Right atrium auricular region (tissue), 2 donors: ENCODE results near the gene TTLL9. TPM values are rescaled to one million over a fixed set of nuclear protein-coding genes. Genes with fewer than 3 reads are reported as not detected.

Experiments
- DNase-seq: peaks from one replicate; pipeline ENCODE4 v3.0.0-alpha.2; 2019; ENCODE audit warnings: low spot score
- H3K27ac ChIP-seq, 2 donors: fragments of 200-600 bp; sonication (generic); 1 replicate in 1 of 2; 2 replicates in 1 of 2; pipeline ENCODE4 v1.5.1; 2016 to 2019
- H3K27me3 ChIP-seq, 2 donors: fragments of 200-600 bp; sonication (generic); one replicate each; pipeline versions ENCODE4 v1.5.1 to v1.6.0; 2017 to 2019
- H3K36me3 ChIP-seq: fragments of 200-600 bp; sonication (generic); one replicate; pipeline ENCODE4 v1.5.1; 2016
- H3K4me1 ChIP-seq, 2 donors: fragments of 200-600 bp; sonication (generic); one replicate each; pipeline versions ENCODE4 v1.5.1 to v1.6.0; 2017 to 2019
- H3K4me3 ChIP-seq, 2 donors: fragments of 200-600 bp; sonication (generic); 1 replicate in 1 of 2; 2 replicates in 1 of 2; pipeline ENCODE4 v1.5.1; 2017 to 2019; ENCODE audit warnings: mild to moderate bottlenecking in 1 of 2, moderate library complexity in 1 of 2
- H3K9me3 ChIP-seq, 2 donors: fragments of 200-600 bp; sonication (generic); one replicate each; pipeline ENCODE4 v1.5.1; 2019
- CTCF ChIP-seq, 2 donors: fragments of 200-600 bp; sonication (generic); IDR thresholded peaks; one replicate each; pipeline ENCODE4 v1.5.1; 2019; ENCODE audit warnings: antibody characterized with exemption in 2 of 2
- total RNA-seq, 2 donors: library from RNA; depleted of rRNA; stranded (reverse); fragments of >200 nt; gene quantifications; one replicate each; pipeline ENCODE4 v1.1.0, GENCODE V29; 2016

The TTLL9 gene
- total RNA-seq, 2 donors from 2014 or later: not detected

- H3K9me3 ChIP-seq: no peaks in the 10 kb centered on the region
- no peaks in the 10 kb centered on the region for H3K36me3 ChIP-seq
- no peak for DNase-seq
- no peak for TF ChIP-seq CTCF (IDR thresholded peaks at IDR 0.05)
- H3K4me3 ChIP-seq: no peak overlapping the region
- H3K4me1 ChIP-seq: peaks cover 0 to 65% of the 10 kb centered on the region in 2 donors
- peak overlapping the region; percentile 63 to 74 for H3K27ac ChIP-seq
- no peaks in the 10 kb centered on the region for H3K27me3 ChIP-seq
Measured at GRCh38 chr20:31840906-31841816, 29.3 kb upstream of the TTLL9 start.

DNA sequence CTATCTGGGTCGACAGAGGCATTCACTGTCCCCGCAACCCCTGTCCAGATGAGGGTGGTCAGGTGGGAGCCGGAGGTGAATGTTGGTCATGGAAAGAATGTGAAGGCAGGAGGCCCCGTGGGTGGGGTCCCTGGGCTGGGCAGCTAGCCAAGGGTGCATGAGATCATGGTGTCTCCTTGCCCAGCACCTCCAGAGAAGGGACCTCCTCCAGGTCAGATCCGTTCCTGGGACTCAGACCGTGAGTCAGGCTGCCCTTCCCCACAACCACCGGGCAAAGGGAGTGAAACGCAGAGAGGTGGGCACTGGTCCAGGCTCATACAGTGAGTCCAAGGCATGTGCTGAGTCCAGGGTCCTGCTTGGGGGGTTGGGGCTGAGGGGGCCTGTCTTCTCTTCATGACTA, 28.5 kb upstream of the TTLL9 start:
- Histone ChIP-seq H3K9me3 (no peaks in the 10 kb centered on the region), H3K27ac (peak overlapping the region; percentile 63 to 74), H3K27me3 (no peaks in the 10 kb centered on the region), H3K36me3 (no peaks in the 10 kb centered on the region), H3K4me3 (no peak overlapping the region), H3K4me1 (peaks cover 0 to 58% of the 10 kb centered on the region in 2 donors)
- peak; percentile 72 for DNase-seq
- no peak for TF ChIP-seq CTCF (IDR thresholded peaks at IDR 0.05)

GRCh38 chr20:31842471-31843157, 27.8 kb upstream of the TTLL9 start:
- no peaks in the 10 kb centered on the region for H3K36me3 ChIP-seq
- H3K27ac ChIP-seq: peak overlapping the region; percentile 63 to 74
- peaks cover 0 to 51% of the 10 kb centered on the region in 2 donors for H3K4me1 ChIP-seq
- H3K9me3 ChIP-seq: no peaks in the 10 kb centered on the region
- peak overlapping the region in 1 of 2 donors; percentile 52 for H3K4me3 ChIP-seq
- no peak for DNase-seq
- no peak for TF ChIP-seq CTCF (IDR thresholded peaks at IDR 0.05)
- H3K27me3 ChIP-seq: no peaks in the 10 kb centered on the region

DNA sequence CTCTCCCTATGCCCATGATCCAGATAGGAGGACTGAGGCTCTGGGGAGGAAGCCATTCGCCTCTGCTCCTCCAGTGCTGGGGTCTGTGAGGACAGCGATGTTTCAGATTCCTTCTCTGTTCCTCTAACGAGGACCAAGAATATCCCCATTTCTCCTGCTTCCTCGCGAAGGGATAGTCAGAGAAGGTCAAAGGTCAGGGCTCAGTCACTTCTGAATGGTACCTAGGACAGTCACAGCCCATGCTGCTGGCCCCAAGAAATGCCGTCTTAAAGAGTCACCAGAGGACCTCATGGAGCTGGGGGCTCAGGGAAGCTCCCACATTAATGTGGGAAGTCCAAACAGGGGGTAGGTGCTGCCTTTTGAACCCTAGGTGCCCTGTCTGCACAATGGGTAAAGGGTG, 27.1 kb upstream of the TTLL9 start:
- no peaks in the 10 kb centered on the region for H3K9me3 ChIP-seq
- peaks cover 0 to 44% of the 10 kb centered on the region in 2 donors for H3K4me1 ChIP-seq
- no peak for TF ChIP-seq CTCF (IDR thresholded peaks at IDR 0.05)

DNA sequence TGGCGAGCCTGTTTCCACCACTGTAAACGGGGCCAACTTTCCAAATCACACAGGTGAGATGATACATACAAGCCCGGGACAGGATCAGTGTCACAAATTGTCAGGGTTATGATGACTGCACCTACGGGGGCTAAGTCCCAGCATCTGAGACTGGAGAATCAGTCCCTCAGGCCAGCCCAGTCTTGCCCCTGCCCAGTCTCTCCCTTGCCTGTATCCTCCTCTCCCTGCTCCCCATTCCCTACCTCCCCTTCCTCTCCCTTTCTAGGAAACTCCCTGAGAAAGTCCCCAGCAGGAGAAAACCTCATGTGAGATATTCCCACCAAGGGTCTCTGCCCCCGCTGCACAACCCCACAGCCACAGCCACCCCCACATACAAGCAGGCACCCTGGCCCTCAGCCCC, 26.6 kb upstream of the TTLL9 start:
- Histone ChIP-seq H3K27ac (peak overlapping the region; percentile 63 to 74), H3K36me3 (no peaks in the 10 kb centered on the region), H3K4me1 (peaks cover 0 to 38% of the 10 kb centered on the region in 2 donors), H3K9me3 (no peaks in the 10 kb centered on the region), H3K4me3 (peak overlapping the region; percentile 35 to 52), H3K27me3 (no peaks in the 10 kb centered on the region)
- no peak for TF ChIP-seq CTCF (IDR thresholded peaks at IDR 0.05)
- DNase-seq: no peak

More for the DNA sequence above, 27.1 kb upstream of the TTLL9 start:
- DNase-seq: no peak
- H3K4me3 ChIP-seq: peak overlapping the region in 1 of 2 donors; percentile 52
- H3K36me3 ChIP-seq: no peaks in the 10 kb centered on the region
- peak overlapping the region; percentile 63 to 74 for H3K27ac ChIP-seq
- no peaks in the 10 kb centered on the region for H3K27me3 ChIP-seq
